GM23248 (cell line): Measurements from ENCODE around the gene KISS1R. TPM values are rescaled to one million over a fixed set of nuclear protein-coding genes. Genes with fewer than 3 reads are reported as not detected.

Source experiments
- DNase-seq: peaks from one replicate; pipeline ENCODE4 v3.0.0-alpha.2; 2015
- H2AFZ ChIP-seq: fragments of 200-600 bp; sonication (generic); 2 replicates; pipeline ENCODE4 v1.6.1; 2016; ENCODE audit warnings: antibody characterized with exemption
- H3F3A ChIP-seq: fragments of 200-600 bp; sonication (generic); 2 replicates; pipeline ENCODE4 v1.6.1; 2016; ENCODE audit warnings: mild to moderate bottlenecking, antibody characterized with exemption, mixed run types; ENCODE audit not compliant: insufficient read depth
- H3K27ac ChIP-seq: fragments of 200-600 bp; sonication (generic); 2 replicates; pipeline ENCODE4 v1.5.1; 2016; ENCODE audit warnings: mild to moderate bottlenecking
- H3K27me3 ChIP-seq: fragments of 200-600 bp; sonication (generic); replicated peaks from 2 replicates; pipeline ENCODE4 v1.6.1; 2016; ENCODE audit warnings: mild to moderate bottlenecking; ENCODE audit not compliant: insufficient read depth
- H3K36me3 ChIP-seq: fragments of 200-600 bp; sonication (generic); 2 replicates; pipeline ENCODE4 v1.6.1; 2016; ENCODE audit warnings: low read depth, mild to moderate bottlenecking
- H3K4me1 ChIP-seq: fragments of 200-600 bp; sonication (generic); 2 replicates; pipeline ENCODE4 v1.6.1; 2016; ENCODE audit warnings: mild to moderate bottlenecking; ENCODE audit not compliant: insufficient read depth
- H3K4me2 ChIP-seq: fragments of 200-600 bp; sonication (generic); one replicate; pipeline ENCODE4 v1.6.1; 2016; ENCODE audit warnings: mild to moderate bottlenecking; ENCODE audit not compliant: unreplicated experiment
- H3K4me3 ChIP-seq: fragments of 200-600 bp; sonication (generic); 2 replicates; pipeline ENCODE4 v1.5.1; 2016; ENCODE audit warnings: mild to moderate bottlenecking
- H3K79me2 ChIP-seq: fragments of 200-600 bp; sonication (generic); 2 replicates; pipeline ENCODE4 v1.6.1; 2016; ENCODE audit warnings: mild to moderate bottlenecking; ENCODE audit not compliant: insufficient read depth
- H3K9ac ChIP-seq: fragments of 200-600 bp; sonication (generic); 2 replicates; pipeline ENCODE4 v1.6.1; 2016; ENCODE audit warnings: mild to moderate bottlenecking
- H3K9me2 ChIP-seq: fragments of 200-600 bp; sonication (generic); 2 replicates; pipeline ENCODE4 v1.6.1; 2016; ENCODE audit warnings: mixed run types, mild to moderate bottlenecking, moderate library complexity; ENCODE audit not compliant: insufficient read depth
- H3K9me3 ChIP-seq: fragments of 200-600 bp; sonication (generic); one replicate; pipeline ENCODE4 v1.6.1; 2017; ENCODE audit warnings: low read depth
- H4K20me1 ChIP-seq: fragments of 200-600 bp; sonication (generic); 2 replicates; pipeline ENCODE4 v1.6.0; 2016; ENCODE audit not compliant: insufficient read depth
- EZH2 ChIP-seq: fragments of 200-600 bp; sonication (generic); IDR thresholded peaks from 2 replicates; pipeline ENCODE4 v1.6.1; 2018; ENCODE audit warnings: antibody characterized with exemption, mild to moderate bottlenecking; ENCODE audit not compliant: insufficient read depth, poor library complexity, severe bottlenecking
- EZH2phosphoT487 ChIP-seq: fragments of 200-600 bp; sonication (generic); IDR thresholded peaks from 2 replicates; pipeline ENCODE4 v1.6.1; 2018; ENCODE audit warnings: antibody characterized with exemption, moderate library complexity, mild to moderate bottlenecking, low read depth; ENCODE audit not compliant: insufficient read depth
- WGBS, 2 experiments: methylation state at CpG; one replicate each; pipeline ENCODE4 v1.1.6; 2015 to 2017; ENCODE audit warnings: low lambda C conversion rate in 2 of 2, low coverage in 1 of 2; ENCODE audit errors: missing lambda C conversion rate in 2 of 2; 5-methylcytosine and 5-hydroxymethylcytosine counted together
- in situ Hi-C: fragments of 300-500 bp; cut with MboI; formaldehyde crosslinking; loops from 2 replicates; pipeline ENCODE4 v1.15.0; 2020
- polyA plus RNA-seq: library from polyadenylated mRNA; unstranded; fragments of >200 nt; fragmentation: Nextera tagmentation; extraction: Ambion mirVana; gene quantifications from 2 replicates; pipeline ENCODE4 v1.2.1, GENCODE V29; 2016
- total RNA-seq: library from RNA; depleted of rRNA; stranded (reverse); fragments of >200 nt; shearing (Covaris generic); gene quantifications from 2 replicates; pipeline ENCODE4 v1.2.3, GENCODE V29; 2014

Gene KISS1R
- total and polyA plus RNA-seq, 2 experiments from 2014 or later: not detected

GRCh38 chr19:920051-920864 lies 3.1 kb downstream of the KISS1R start:
- Histone ChIP-seq H3K27me3 (peaks cover 26% of the 10 kb centered on the region), H4K20me1 (no peaks in the 10 kb centered on the region), H3K4me1 (no peaks in the 10 kb centered on the region), H3K4me3 (no peak overlapping the region), H3F3A (0 out of 2 replicates have a peak, but pooled peaks cover 6% of the 10 kb centered on the region), H3K9me2 (no peaks in the 10 kb centered on the region), H3K9me3 (no peaks in the 10 kb centered on the region), H3K27ac (no peak overlapping the region), H3K79me2 (peaks cover 7% of the 10 kb centered on the region; the same call in 1 of the 2 replicates), H2AFZ (no peak overlapping the region), H3K36me3 (no peaks in the 10 kb centered on the region), H3K9ac (no peak overlapping the region), H3K4me2 (no peak overlapping the region)
- in situ Hi-C loops: no loop called here
- TF ChIP-seq EZH2 (peak; percentile 29), EZH2phosphoT487 (no peak)
- DNase-seq: peak; percentile 55
- 5 to 7% methylated on average over 39 to 58 of the region's 84 CpGs for WGBS, 2 experiments

GRCh38 chr19:924553-925086 lies 7.5 kb downstream of the KISS1R start:
- H3K4me3 ChIP-seq: peak overlapping the region; percentile 78

GRCh38 chr19:925087-925525 lies 8.0 kb downstream of the KISS1R start:
- peak overlapping the region; percentile 80 for H3K9ac ChIP-seq
- WGBS, 2 experiments: 0 to 2% methylated on average over 38 of the region's 39 CpGs
- 0 out of 2 replicates have a peak, but pooled peaks cover 3% of the 10 kb centered on the region for H3K36me3 ChIP-seq
- H2AFZ ChIP-seq: peak overlapping the region; percentile 64
- peak; percentile 68 for DNase-seq
- H3K4me3 ChIP-seq: peak overlapping the region; percentile 78
- 0 out of 2 replicates have a peak, but pooled peaks cover 6% of the 10 kb centered on the region for H3F3A ChIP-seq
- H3K9me2 ChIP-seq: no peaks in the 10 kb centered on the region
- H3K27ac ChIP-seq: peak overlapping the region; percentile 55
- peaks cover 47% of the 10 kb centered on the region for H3K79me2 ChIP-seq
- H3K4me2 ChIP-seq: peak overlapping the region; percentile 63
- H3K4me1 ChIP-seq: no peaks in the 10 kb centered on the region
- TF ChIP-seq EZH2phosphoT487 (no peak), EZH2 (no peak)
- H3K27me3 ChIP-seq: 0 out of 2 replicates have a peak, but pooled peaks cover 7% of the 10 kb centered on the region
- no peaks in the 10 kb centered on the region for H4K20me1 ChIP-seq
- H3K9me3 ChIP-seq: no peaks in the 10 kb centered on the region
- in situ Hi-C loops: no loop called here

More at GRCh38 chr19:924553-925086, 7.5 kb downstream of the KISS1R start:
- no peaks in the 10 kb centered on the region for H3K9me3 ChIP-seq
- TF ChIP-seq EZH2phosphoT487: no peak
- no peak for TF ChIP-seq EZH2
- DNase-seq: no peak
- H3K27me3 ChIP-seq: 0 out of 2 replicates have a peak, but pooled peaks cover 11% of the 10 kb centered on the region
- H3K9ac ChIP-seq: peak overlapping the region; percentile 80
- H3K4me1 ChIP-seq: no peaks in the 10 kb centered on the region
- H3K4me2 ChIP-seq: peak overlapping the region; percentile 63
- H4K20me1 ChIP-seq: no peaks in the 10 kb centered on the region
- H3K9me2 ChIP-seq: no peaks in the 10 kb centered on the region
- WGBS, 2 experiments: 10 to 14% methylated on average over 29 to 31 of the region's 31 CpGs
- no peak overlapping the region for H3K27ac ChIP-seq
- peaks cover 42% of the 10 kb centered on the region for H3K79me2 ChIP-seq
- 0 out of 2 replicates have a peak, but pooled peaks cover 6% of the 10 kb centered on the region for H3F3A ChIP-seq
- in situ Hi-C loops: no loop called here
- peak overlapping the region; percentile 64 for H2AFZ ChIP-seq
- no peaks in the 10 kb centered on the region for H3K36me3 ChIP-seq

- Histone ChIP-seq H2AFZ (peak within 1 kb of the TSS; percentile 64), H3K27ac (peak within 1 kb of the TSS; percentile 55), H3K36me3 (0 out of 2 replicates have a peak, but pooled peaks cover 4% of the 10 kb centered on the region), H4K20me1 (no peaks in the 10 kb centered on the region), H3K9ac (peak within 1 kb of the TSS; percentile 80), H3K79me2 (peaks cover 48% of the 10 kb centered on the region), H3K4me2 (peak within 1 kb of the TSS; percentile 82), H3K4me3 (peak within 1 kb of the TSS; percentile 78), H3K9me2 (no peaks in the 10 kb centered on the region), H3F3A (0 out of 2 replicates have a peak, but pooled peaks cover 5% of the 10 kb centered on the region), H3K27me3 (0 out of 2 replicates have a peak, but pooled peaks cover under 1% of the 10 kb centered on the region), H3K9me3 (no peaks in the 10 kb centered on the region), H3K4me1 (no peaks in the 10 kb centered on the region)
- DNase-seq: peak; percentile 88
- in situ Hi-C loops: no loop called here
- 1% methylated on average over 15 to 81 of the region's 97 CpGs for WGBS, 2 experiments
- TF ChIP-seq EZH2: no peak
- no peak for TF ChIP-seq EZH2phosphoT487
Observed at GRCh38 chr19:925526-926322, 8.6 kb downstream of the KISS1R start, which contains the start of gene ARID3A. TSS of gene ARID3A (plus strand) at chr19:926035. CDS start at chr19:929529, 3,494 bp downstream.
